Esophagus squamous epithelium (tissue), 5 donors: ENCODE data around the gene KCNAB2. TPM values are rescaled to one million over a fixed set of nuclear protein-coding genes. Genes with fewer than 3 reads are reported as not detected.

ENCODE experiments used
- DNase-seq: peaks from one replicate; lab custom pipeline; 2025; lab: John Stamatoyannopoulos, UW
- H3K27ac ChIP-seq, 4 donors: fragments of 200-600 bp; sonication (generic); one replicate each; pipeline ENCODE4 v1.5.1; 2016 to 2019; ENCODE audit warnings: mild to moderate bottlenecking in 1 of 4
- H3K27me3 ChIP-seq, 4 donors: fragments of 200-600 bp; sonication (generic); 1 replicate in 3 of 4; 2 replicates in 1 of 4; pipeline versions ENCODE4 v1.5.1 to v1.6.0; 2017 to 2021; ENCODE audit warnings: antibody characterized with exemption in 1 of 4
- H3K36me3 ChIP-seq, 3 donors: fragments of 200-600 bp; sonication (generic); one replicate each; pipeline ENCODE4 v1.5.1; 2016 to 2019
- H3K4me1 ChIP-seq, 3 donors: fragments of 200-600 bp; sonication (generic); one replicate each; pipeline ENCODE4 v1.5.1; 2017 to 2019
- H3K4me3 ChIP-seq, 4 donors: fragments of 200-600 bp; sonication (generic); 1 replicate in 3 of 4; 2 replicates in 1 of 4; pipeline ENCODE4 v1.5.1; 2016 to 2019; ENCODE audit warnings: mild to moderate bottlenecking in 2 of 4, moderate library complexity in 1 of 4
- H3K9me3 ChIP-seq, 3 donors: fragments of 200-600 bp; sonication (generic); one replicate each; pipeline ENCODE4 v1.5.1; 2016 to 2019
- CTCF ChIP-seq, 6 experiments: fragments of 450-650 bp in 4 of 6; fragments of 200-600 bp in 2 of 6; sonication (generic) in 2 of 6; IDR thresholded peaks; one replicate each; pipeline ENCODE4 v1.5.1; 2016 to 2019; ENCODE audit warnings: antibody characterized with exemption in 6 of 6, mild to moderate bottlenecking in 4 of 6, moderate library complexity in 4 of 6
- POLR2A ChIP-seq, 4 donors: fragments of 450-650 bp; IDR thresholded peaks; one replicate each; pipeline ENCODE4 v1.6.1; 2017; ENCODE audit warnings: antibody characterized with exemption in 4 of 4, mild to moderate bottlenecking in 4 of 4, moderate library complexity in 3 of 4
- WGBS, 2 donors: methylation state at CpG; one replicate each; pipeline ENCODE4 v1.1.5; 2018; 5-methylcytosine and 5-hydroxymethylcytosine counted together
- intact Hi-C: fragments of 100-400 bp; cut with DNase I; formaldehyde crosslinking; loops from one replicate; pipeline ENCODE4 v1.15.0; 2022
- total RNA-seq, 4 donors: library from RNA; depleted of rRNA; stranded (reverse); fragments of >200 nt; gene quantifications; one replicate each; pipeline ENCODE4 v1.1.0, GENCODE V29; 2016
- donor health status: DM: yes; HTN: yes; CAD: no.

KCNAB2 gene
- total RNA-seq, 4 donors from 2014 or later, result 1.8 to 9.3 (median 3.9) TPM

- Histone ChIP-seq H3K27me3 (peaks cover 0 to 6% (median 0%) of the 10 kb centered on the region in 4 donors), H3K4me1 (peaks cover 0 to 14% (median 0%) of the 10 kb centered on the region in 3 donors), H3K27ac (no peak overlapping the region), H3K9me3 (no peaks in the 10 kb centered on the region), H3K36me3 (no peaks in the 10 kb centered on the region), H3K4me3 (no peak overlapping the region)
- no peak for TF ChIP-seq POLR2A (IDR thresholded peaks at IDR 0.05)
- peak; percentile 34 to 59 (median 40) for TF ChIP-seq CTCF (IDR thresholded peaks at IDR 0.05)
- DNase-seq, result no peak
- WGBS, 2 donors, result 22 to 26% methylated on average over 16 of the region's 16 CpGs
- intact Hi-C loops, result loop anchor here (10.0 kb wide), 1 partner anchor 292 kb away; no protein-coding TSS in a partner anchor
Measured at GRCh38 chr1:6052543-6053205, 7.0 kb downstream of the KCNAB2 start.

- TF ChIP-seq POLR2A (IDR thresholded peaks at IDR 0.05), result no peak
- TF ChIP-seq CTCF (IDR thresholded peaks at IDR 0.05), result no peak
- H3K4me1 ChIP-seq, result peaks cover under 1 to 15% (median under 1%) of the 10 kb centered on the region in 3 donors
- H3K9me3 ChIP-seq, result no peaks in the 10 kb centered on the region
- peaks cover 0 to 10% (median 0%) of the 10 kb centered on the region in 4 donors for H3K27me3 ChIP-seq
- H3K36me3 ChIP-seq, result no peaks in the 10 kb centered on the region
- no peak overlapping the region for H3K27ac ChIP-seq
- intact Hi-C loops, result loop anchor here (10.0 kb wide), 1 partner anchor 292 kb away; no protein-coding TSS in a partner anchor
- no peak for DNase-seq
- WGBS, 2 donors, result 25 to 44% methylated on average over 3 to 7 of the region's 8 CpGs
- no peak overlapping the region for H3K4me3 ChIP-seq
Measured at GRCh38 chr1:6053206-6053546, 7.5 kb downstream of the KCNAB2 start.

- WGBS, 2 donors, result 72 to 85% methylated on average over 6 of the region's 6 CpGs
Measured at GRCh38 chr1:6054596-6054995, 8.9 kb downstream of the KCNAB2 start.

GRCh38 chr1:6056572-6056948, 10.9 kb downstream of the KCNAB2 start:
- Histone ChIP-seq H3K4me3 (no peak overlapping the region), H3K27ac (no peak overlapping the region), H3K27me3 (peaks cover 0 to 10% (median 0%) of the 10 kb centered on the region in 4 donors), H3K4me1 (peaks cover 10 to 32% (median 14%) of the 10 kb centered on the region in 3 donors), H3K9me3 (no peaks in the 10 kb centered on the region), H3K36me3 (no peaks in the 10 kb centered on the region)
- intact Hi-C loops, result loop anchor here (10.0 kb wide), 1 partner anchor 288 kb away; no protein-coding TSS in a partner anchor
- DNase-seq, result no peak
- 72 to 78% methylated on average over 6 to 8 of the region's 8 CpGs for WGBS, 2 donors
- TF ChIP-seq POLR2A (IDR thresholded peaks at IDR 0.05) (no peak), CTCF (IDR thresholded peaks at IDR 0.05) (no peak)

More at GRCh38 chr1:6054596-6054995, 8.9 kb downstream of the KCNAB2 start:
- TF ChIP-seq CTCF (IDR thresholded peaks at IDR 0.05) (no peak), POLR2A (IDR thresholded peaks at IDR 0.05) (no peak)
- Histone ChIP-seq H3K36me3 (no peaks in the 10 kb centered on the region), H3K27me3 (peaks cover 0 to 10% (median 0%) of the 10 kb centered on the region in 4 donors), H3K4me1 (peaks cover 10 to 29% (median 14%) of the 10 kb centered on the region in 3 donors), H3K9me3 (no peaks in the 10 kb centered on the region), H3K4me3 (no peak overlapping the region), H3K27ac (no peak overlapping the region)
- DNase-seq, result no peak
- intact Hi-C loops, result loop anchor here (10.0 kb wide), 1 partner anchor 290 kb away; no protein-coding TSS in a partner anchor

- peaks cover 10 to 32% (median 14%) of the 10 kb centered on the region in 3 donors for H3K4me1 ChIP-seq
- DNase-seq, result no peak
- no peaks in the 10 kb centered on the region for H3K9me3 ChIP-seq
- WGBS, 2 donors, result 82 to 89% methylated on average over 4 to 9 of the region's 9 CpGs
- H3K36me3 ChIP-seq, result no peaks in the 10 kb centered on the region
- H3K4me3 ChIP-seq, result no peak overlapping the region
- TF ChIP-seq POLR2A (IDR thresholded peaks at IDR 0.05) (no peak), CTCF (IDR thresholded peaks at IDR 0.05) (no peak)
- intact Hi-C loops, result loop anchor here (10.0 kb wide), 1 partner anchor 287 kb away; no protein-coding TSS in a partner anchor
- no peak overlapping the region for H3K27ac ChIP-seq
- H3K27me3 ChIP-seq, result peaks cover 0 to 10% (median 0%) of the 10 kb centered on the region in 4 donors
Measured at GRCh38 chr1:6057170-6057845, 11.6 kb downstream of the KCNAB2 start.
